Thoracic aorta (tissue), 2 donors: ENCODE measurements around the gene ITPRIPL2. TPM values are rescaled to one million over a fixed set of nuclear protein-coding genes. Genes with fewer than 3 reads are reported as not detected.

Experiments used
- ATAC-seq: fragments of 150-250 bp; one replicate; pipeline ENCODE4 v1.8.0; 2017; ENCODE audit warnings: low read depth; ENCODE audit not compliant: insufficient number of reproducible peaks, low FRiP score
- DNase-seq: peaks from one replicate; pipeline ENCODE4 v3.0.0-alpha.2; 2020; ENCODE audit warnings: low spot score
- H3K27ac ChIP-seq, 2 donors: fragments of 200-600 bp; sonication (generic); 1 replicate in 1 of 2; 2 replicates in 1 of 2; pipeline ENCODE4 v1.5.1; 2016; ENCODE audit warnings: mild to moderate bottlenecking in 2 of 2, moderate library complexity in 2 of 2
- H3K27me3 ChIP-seq: fragments of 200-600 bp; sonication (generic); replicated peaks from 2 replicates; pipeline ENCODE4 v1.6.0; 2016; ENCODE audit warnings: mild to moderate bottlenecking; ENCODE audit not compliant: insufficient read depth
- H3K36me3 ChIP-seq: fragments of 200-600 bp; sonication (generic); one replicate; pipeline ENCODE4 v1.5.1; 2016
- H3K4me1 ChIP-seq, 2 donors: fragments of 200-600 bp; sonication (generic); 1 replicate in 1 of 2; 2 replicates in 1 of 2; pipeline versions ENCODE4 v1.5.1 to v1.6.0; 2016; ENCODE audit warnings: low read depth in 2 of 2, mild to moderate bottlenecking in 1 of 2; ENCODE audit not compliant: control insufficient read depth in 1 of 2
- H3K4me3 ChIP-seq: fragments of 200-600 bp; sonication (generic); 2 replicates; pipeline ENCODE4 v1.5.1; 2016; ENCODE audit warnings: mild to moderate bottlenecking
- H3K9me3 ChIP-seq: fragments of 200-600 bp; sonication (generic); 2 replicates; pipeline ENCODE4 v1.5.1; 2016
- total RNA-seq, 2 donors: library from RNA; depleted of rRNA; stranded (reverse); fragments of >200 nt; gene quantifications; one replicate each; pipeline versions ENCODE4 v1.1.0 to v1.2.3, GENCODE V29; 2016
- TF ChIP-seq, protein P1 (sequence below): fragments of 200-600 bp; sonication (generic); IDR thresholded peaks from one replicate; pipeline ENCODE4 v1.5.1; 2019; ENCODE audit warnings: antibody characterized with exemption

ITPRIPL2 gene
- total RNA-seq, 2 donors from 2014 or later = 113 to 118 TPM

- ATAC-seq = no peak
- peaks cover 0 to 9% of the 10 kb centered on the region in 2 donors for H3K4me1 ChIP-seq
- no peaks in the 10 kb centered on the region for H3K36me3 ChIP-seq
- H3K27ac ChIP-seq = no peak overlapping the region
- no peaks in the 10 kb centered on the region for H3K9me3 ChIP-seq
- DNase-seq = no peak
- TF ChIP-seq, protein P1, sequence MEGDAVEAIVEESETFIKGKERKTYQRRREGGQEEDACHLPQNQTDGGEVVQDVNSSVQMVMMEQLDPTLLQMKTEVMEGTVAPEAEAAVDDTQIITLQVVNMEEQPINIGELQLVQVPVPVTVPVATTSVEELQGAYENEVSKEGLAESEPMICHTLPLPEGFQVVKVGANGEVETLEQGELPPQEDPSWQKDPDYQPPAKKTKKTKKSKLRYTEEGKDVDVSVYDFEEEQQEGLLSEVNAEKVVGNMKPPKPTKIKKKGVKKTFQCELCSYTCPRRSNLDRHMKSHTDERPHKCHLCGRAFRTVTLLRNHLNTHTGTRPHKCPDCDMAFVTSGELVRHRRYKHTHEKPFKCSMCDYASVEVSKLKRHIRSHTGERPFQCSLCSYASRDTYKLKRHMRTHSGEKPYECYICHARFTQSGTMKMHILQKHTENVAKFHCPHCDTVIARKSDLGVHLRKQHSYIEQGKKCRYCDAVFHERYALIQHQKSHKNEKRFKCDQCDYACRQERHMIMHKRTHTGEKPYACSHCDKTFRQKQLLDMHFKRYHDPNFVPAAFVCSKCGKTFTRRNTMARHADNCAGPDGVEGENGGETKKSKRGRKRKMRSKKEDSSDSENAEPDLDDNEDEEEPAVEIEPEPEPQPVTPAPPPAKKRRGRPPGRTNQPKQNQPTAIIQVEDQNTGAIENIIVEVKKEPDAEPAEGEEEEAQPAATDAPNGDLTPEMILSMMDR = no peak
- H3K27me3 ChIP-seq = no peaks in the 10 kb centered on the region
- H3K4me3 ChIP-seq = no peak overlapping the region
Measured at GRCh38 chr16:19088341-19088916, 25.3 kb upstream of the ITPRIPL2 start.

DNA sequence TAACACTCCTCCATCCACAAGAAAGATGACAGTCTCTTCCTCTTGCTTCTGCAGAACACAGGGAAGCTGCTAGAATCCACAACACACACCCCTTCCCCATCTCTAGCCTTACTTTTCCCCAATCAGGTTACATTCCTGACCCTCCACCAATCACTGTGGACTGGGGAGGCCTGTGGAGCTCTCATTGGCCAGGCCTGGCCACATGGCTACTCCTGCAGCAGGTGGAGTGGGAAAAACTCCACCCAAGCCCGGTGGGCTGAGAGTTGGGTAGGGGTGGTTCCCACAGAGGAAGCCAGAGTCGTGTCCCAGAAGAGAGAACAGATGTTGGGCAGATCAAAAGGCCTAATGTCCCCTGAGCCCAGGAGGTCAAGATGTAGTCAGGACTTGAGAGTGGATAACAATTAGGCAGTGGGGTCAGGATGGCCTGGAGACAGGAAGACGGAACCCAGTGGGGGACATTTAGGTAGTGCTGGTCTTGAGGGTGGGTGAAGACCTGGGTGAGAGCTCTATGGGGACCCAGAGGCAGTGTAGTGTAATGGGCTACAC is 24.3 kb upstream of the ITPRIPL2 start:
- DNase-seq (no peak), ATAC-seq (no peak)
- Histone ChIP-seq H3K36me3 (no peaks in the 10 kb centered on the region), H3K9me3 (no peaks in the 10 kb centered on the region), H3K4me1 (peaks cover 0 to 9% of the 10 kb centered on the region in 2 donors), H3K27me3 (no peaks in the 10 kb centered on the region), H3K4me3 (no peak overlapping the region), H3K27ac (no peak overlapping the region)
- TF ChIP-seq, protein P1 = no peak

GRCh38 chr16:19090916-19091315 is 22.8 kb upstream of the ITPRIPL2 start:
- H3K36me3 ChIP-seq = no peaks in the 10 kb centered on the region
- no peaks in the 10 kb centered on the region for H3K27me3 ChIP-seq
- DNase-seq (no peak), ATAC-seq (no peak)
- TF ChIP-seq, protein P1 = no peak
- H3K4me3 ChIP-seq = no peak overlapping the region
- H3K4me1 ChIP-seq = peaks cover 0 to 5% of the 10 kb centered on the region in 2 donors
- no peak overlapping the region for H3K27ac ChIP-seq
- H3K9me3 ChIP-seq = no peaks in the 10 kb centered on the region

GRCh38 chr16:19092653-19093410 is 20.9 kb upstream of the ITPRIPL2 start:
- H3K36me3 ChIP-seq = no peaks in the 10 kb centered on the region
- DNase-seq (no peak), ATAC-seq (no peak)
- no peak overlapping the region for H3K27ac ChIP-seq
- H3K9me3 ChIP-seq = no peaks in the 10 kb centered on the region
- H3K4me1 ChIP-seq = no peaks in the 10 kb centered on the region
- TF ChIP-seq, protein P1 = no peak
- H3K4me3 ChIP-seq = no peak overlapping the region
- H3K27me3 ChIP-seq = no peaks in the 10 kb centered on the region

- TF ChIP-seq, protein P1 = no peak
- Histone ChIP-seq H3K27ac (no peak overlapping the region), H3K9me3 (no peaks in the 10 kb centered on the region), H3K27me3 (no peaks in the 10 kb centered on the region), H3K4me3 (no peak overlapping the region), H3K36me3 (no peaks in the 10 kb centered on the region), H3K4me1 (no peaks in the 10 kb centered on the region)
- ATAC-seq (no peak), DNase-seq (no peak)
Measured at GRCh38 chr16:19093631-19094541, 19.9 kb upstream of the ITPRIPL2 start.
